GM18951 (cell line): ENCODE measurements around the gene ARL15.

ENCODE experiments used
- POLR2A ChIP-seq: IDR thresholded peaks from 4 replicates; pipeline ENCODE4 v1.6.1; 2011; ENCODE audit warnings: mild to moderate bottlenecking; ENCODE audit not compliant: insufficient read length, insufficient read depth; ENCODE audit errors: extremely low read depth
- in situ Hi-C: fragments of 300-500 bp; cut with MboI; formaldehyde crosslinking; loops from one replicate; pipeline ENCODE4 v1.12.0; 2022; ENCODE audit warnings: low sequenced_read_pairs, mixed read lengths, inconsistent platforms; ENCODE audit not compliant: unreplicated experiment

The ARL15 gene

GRCh38 chr5:53972314-53972713 lies 338.1 kb downstream of the ARL15 start:
- in situ Hi-C loops, result no loop called here
- no peak for TF ChIP-seq POLR2A

- in situ Hi-C loops, result no loop called here
- TF ChIP-seq POLR2A, result no peak
Measured at GRCh38 chr5:53971551-53971950, 338.8 kb downstream of the ARL15 start.

- no peak for TF ChIP-seq POLR2A
- in situ Hi-C loops, result no loop called here
Measured at GRCh38 chr5:53971131-53971530, 339.2 kb downstream of the ARL15 start.

GRCh38 chr5:53970475-53970874 lies 339.9 kb downstream of the ARL15 start:
- in situ Hi-C loops, result no loop called here
- no peak for TF ChIP-seq POLR2A

GRCh38 chr5:53969176-53969730 lies 341.1 kb downstream of the ARL15 start:
- in situ Hi-C loops, result no loop called here
- no peak for TF ChIP-seq POLR2A

- in situ Hi-C loops, result no loop called here
- TF ChIP-seq POLR2A, result no peak
Measured at GRCh38 chr5:53965459-53965858, 344.9 kb downstream of the ARL15 start.

- TF ChIP-seq POLR2A, result no peak
- in situ Hi-C loops, result no loop called here
Measured at GRCh38 chr5:53963958-53964357, 346.4 kb downstream of the ARL15 start.

- in situ Hi-C loops, result no loop called here
- TF ChIP-seq POLR2A, result no peak
Measured at GRCh38 chr5:53962306-53962705, 348.1 kb downstream of the ARL15 start.

GRCh38 chr5:53956632-53957031 lies 353.7 kb downstream of the ARL15 start:
- TF ChIP-seq POLR2A, result no peak

GRCh38 chr5:53956196-53956595 lies 354.2 kb downstream of the ARL15 start:
- in situ Hi-C loops, result no loop called here
- no peak for TF ChIP-seq POLR2A

More at GRCh38 chr5:53956632-53957031, 353.7 kb downstream of the ARL15 start:
- in situ Hi-C loops, result no loop called here

GRCh38 chr5:53950621-53951020 lies 359.8 kb downstream of the ARL15 start:
- in situ Hi-C loops, result no loop called here
- TF ChIP-seq POLR2A, result no peak

- no peak for TF ChIP-seq POLR2A
Measured at GRCh38 chr5:53948598-53948997, 361.8 kb downstream of the ARL15 start.

GRCh38 chr5:53946405-53947100 lies 363.8 kb downstream of the ARL15 start:
- in situ Hi-C loops, result no loop called here

More at GRCh38 chr5:53948598-53948997, 361.8 kb downstream of the ARL15 start:
- in situ Hi-C loops, result no loop called here

GRCh38 chr5:53944981-53945380 lies 365.4 kb downstream of the ARL15 start:
- TF ChIP-seq POLR2A, result no peak
- in situ Hi-C loops, result no loop called here

More at GRCh38 chr5:53946405-53947100, 363.8 kb downstream of the ARL15 start:
- TF ChIP-seq POLR2A, result no peak

- in situ Hi-C loops, result no loop called here
- no peak for TF ChIP-seq POLR2A
Measured at GRCh38 chr5:53943938-53944337, 366.4 kb downstream of the ARL15 start.

- TF ChIP-seq POLR2A, result no peak
- in situ Hi-C loops, result no loop called here
Measured at GRCh38 chr5:53942724-53943123, 367.6 kb downstream of the ARL15 start.
